ENCODE measurements around the gene SLC25A21. TPM values are rescaled to one million over a fixed set of nuclear protein-coding genes. Genes with fewer than 3 reads are reported as not detected.

Gene SLC25A21
- total RNA-seq, 2 experiments from 2014 or later, result not detected

- Mint-ChIP-seq H3K4me1 (ENCODE audit: low read depth) (no peaks in the 10 kb centered on the region), H3K27ac (no peak overlapping the region), H3K36me3 (ENCODE audit: low read depth) (no peaks in the 10 kb centered on the region), H3K9me3 (no peaks in the 10 kb centered on the region), H3K27me3 (no peaks in the 10 kb centered on the region), H3K4me3 (no peak overlapping the region)
- intact Hi-C loops (cut with micrococcal nuclease), result no loop called here
- POLR2A ChIA-PET, result no interaction called here
- DNase-seq (no peak), ATAC-seq (no peak)
- TF ChIP-seq CTCF (IDR thresholded peaks at IDR 0.05), result no peak
- CTCF ChIA-PET, result interaction anchor here (1.6 kb wide), 1 partner anchor 164 kb away, joined by 4 read pairs; no protein-coding TSS in a partner anchor
Measured at GRCh38 chr14:36718216-36718615, 454.2 kb downstream of the SLC25A21 start.

- no peak for ATAC-seq
- H3K27ac Mint-ChIP-seq, result no peak overlapping the region
- H3K36me3 Mint-ChIP-seq (ENCODE audit: low read depth), result no peaks in the 10 kb centered on the region
- intact Hi-C loops (cut with micrococcal nuclease), result no loop called here
- DNase-seq, result no peak
- no peak for TF ChIP-seq CTCF (IDR thresholded peaks at IDR 0.05)
- H3K4me1 Mint-ChIP-seq (ENCODE audit: low read depth), result no peaks in the 10 kb centered on the region
- ChIA-PET CTCF (interaction anchor here (1.6 kb wide), 1 partner anchor 163 kb away, joined by 4 read pairs; no protein-coding TSS in a partner anchor), POLR2A (no interaction called here)
- H3K9me3 Mint-ChIP-seq, result no peaks in the 10 kb centered on the region
- H3K27me3 Mint-ChIP-seq, result no peaks in the 10 kb centered on the region
- H3K4me3 Mint-ChIP-seq, result no peak overlapping the region
Measured at GRCh38 chr14:36717363-36717762, 455.0 kb downstream of the SLC25A21 start.

GRCh38 chr14:36716614-36717184 is 455.7 kb downstream of the SLC25A21 start:
- CTCF ChIA-PET, result no interaction called here
- no peak for DNase-seq
- Mint-ChIP-seq H3K4me3 (no peak overlapping the region), H3K27me3 (no peaks in the 10 kb centered on the region), H3K36me3 (ENCODE audit: low read depth) (no peaks in the 10 kb centered on the region), H3K9me3 (no peaks in the 10 kb centered on the region), H3K27ac (no peak overlapping the region), H3K4me1 (ENCODE audit: low read depth) (no peaks in the 10 kb centered on the region)
- POLR2A ChIA-PET, result no interaction called here
- TF ChIP-seq CTCF (IDR thresholded peaks at IDR 0.05), result no peak
- ATAC-seq, result no peak
- intact Hi-C loops (cut with micrococcal nuclease), result no loop called here

GRCh38 chr14:36713960-36714703 is 458.3 kb downstream of the SLC25A21 start:
- ATAC-seq (no peak), DNase-seq (no peak)
- ChIA-PET CTCF (no interaction called here), POLR2A (no interaction called here)
- Mint-ChIP-seq H3K9me3 (no peaks in the 10 kb centered on the region), H3K4me3 (no peak overlapping the region), H3K4me1 (ENCODE audit: low read depth) (no peaks in the 10 kb centered on the region), H3K36me3 (ENCODE audit: low read depth) (no peaks in the 10 kb centered on the region), H3K27me3 (no peaks in the 10 kb centered on the region), H3K27ac (no peak overlapping the region)
- no peak for TF ChIP-seq CTCF (IDR thresholded peaks at IDR 0.05)
- intact Hi-C loops (cut with micrococcal nuclease), result no loop called here

- Mint-ChIP-seq H3K4me1 (ENCODE audit: low read depth) (no peaks in the 10 kb centered on the region), H3K4me3 (no peak overlapping the region), H3K9me3 (peaks cover 1% of the 10 kb centered on the region), H3K27me3 (no peaks in the 10 kb centered on the region), H3K27ac (no peak overlapping the region), H3K36me3 (ENCODE audit: low read depth) (no peaks in the 10 kb centered on the region)
- no peak for TF ChIP-seq CTCF (IDR thresholded peaks at IDR 0.05)
- DNase-seq, result no peak
- ChIA-PET CTCF (no interaction called here), POLR2A (no interaction called here)
- ATAC-seq, result no peak
- intact Hi-C loops (cut with micrococcal nuclease), result no loop called here
Measured at GRCh38 chr14:36707570-36707969, 464.8 kb downstream of the SLC25A21 start.

Data from activated CD8-positive, alpha-beta T cell treated with anti-CD3 and anti-CD28 coated beads for 36 hours (primary cell).